SK-N-SH (cell line): ENCODE data around the gene TMEM196.

Experiments used
- CHD2 ChIP-seq: fragments of 150-350 bp; IDR thresholded peaks from 2 replicates; pipeline ENCODE4 v1.6.1; 2018; ENCODE audit warnings: low read length; ENCODE audit not compliant: partially characterized antibody
- EP300 ChIP-seq, 2 experiments: IDR thresholded peaks; 2 replicates each; pipeline versions ENCODE4 v1.4.0 to v1.6.1; 2012; ENCODE audit warnings: borderline replicate concordance in 1 of 2, low read depth in 1 of 2, low read length in 1 of 2
- NFIC ChIP-seq: IDR thresholded peaks from 2 replicates; pipeline ENCODE4 v1.4.0; 2012; ENCODE audit warnings: borderline replicate concordance
- POLR2AphosphoS5 ChIP-seq: IDR thresholded peaks from 2 replicates; pipeline ENCODE4 v1.6.1; 2012; ENCODE audit warnings: low read depth, low read length
- SMC3 ChIP-seq: IDR thresholded peaks from 2 replicates; pipeline ENCODE4 v1.6.1; 2012; ENCODE audit warnings: low read depth, low read length, improper control_type of control experiment
- USF1 ChIP-seq: IDR thresholded peaks from 2 replicates; pipeline ENCODE4 v1.4.0; 2012; ENCODE audit warnings: low read depth, borderline replicate concordance
- TF ChIP-seq, protein P1 (sequence below): fragments of 200-600 bp; sonication (generic); IDR thresholded peaks from 2 replicates; pipeline ENCODE4 v1.6.1; 2017; ENCODE audit warnings: antibody characterized with exemption, mild to moderate bottlenecking, moderate library complexity
- TF ChIP-seq, protein P2 (sequence below): IDR thresholded peaks from 2 replicates; pipeline ENCODE4 v1.4.0; 2012; ENCODE audit warnings: low read depth

DNA sequence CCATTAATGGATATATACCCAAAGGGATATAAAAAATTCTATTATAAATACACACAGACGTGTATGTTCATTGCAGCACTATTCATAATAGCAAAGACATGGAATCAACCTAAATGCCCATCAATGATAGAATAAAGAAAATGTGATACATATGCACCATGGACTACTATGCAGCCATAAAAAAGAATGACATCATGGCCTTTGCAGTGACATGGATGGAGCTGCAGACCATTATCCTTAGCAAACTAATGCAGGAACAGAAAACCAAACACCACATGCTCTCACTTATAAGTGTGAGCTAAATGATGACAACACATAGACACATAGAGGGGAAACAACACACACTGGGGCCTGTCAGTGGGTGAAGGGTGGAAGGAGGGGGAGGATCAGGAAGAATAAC is 97.6 kb downstream of the TMEM196 start:
- TF ChIP-seq USF1, result no peak
- TF ChIP-seq POLR2AphosphoS5, result no peak
- TF ChIP-seq, protein P1, sequence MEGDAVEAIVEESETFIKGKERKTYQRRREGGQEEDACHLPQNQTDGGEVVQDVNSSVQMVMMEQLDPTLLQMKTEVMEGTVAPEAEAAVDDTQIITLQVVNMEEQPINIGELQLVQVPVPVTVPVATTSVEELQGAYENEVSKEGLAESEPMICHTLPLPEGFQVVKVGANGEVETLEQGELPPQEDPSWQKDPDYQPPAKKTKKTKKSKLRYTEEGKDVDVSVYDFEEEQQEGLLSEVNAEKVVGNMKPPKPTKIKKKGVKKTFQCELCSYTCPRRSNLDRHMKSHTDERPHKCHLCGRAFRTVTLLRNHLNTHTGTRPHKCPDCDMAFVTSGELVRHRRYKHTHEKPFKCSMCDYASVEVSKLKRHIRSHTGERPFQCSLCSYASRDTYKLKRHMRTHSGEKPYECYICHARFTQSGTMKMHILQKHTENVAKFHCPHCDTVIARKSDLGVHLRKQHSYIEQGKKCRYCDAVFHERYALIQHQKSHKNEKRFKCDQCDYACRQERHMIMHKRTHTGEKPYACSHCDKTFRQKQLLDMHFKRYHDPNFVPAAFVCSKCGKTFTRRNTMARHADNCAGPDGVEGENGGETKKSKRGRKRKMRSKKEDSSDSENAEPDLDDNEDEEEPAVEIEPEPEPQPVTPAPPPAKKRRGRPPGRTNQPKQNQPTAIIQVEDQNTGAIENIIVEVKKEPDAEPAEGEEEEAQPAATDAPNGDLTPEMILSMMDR, result no peak
- TF ChIP-seq EP300 (IDR thresholded peaks at IDR 0.05; ENCODE audit: borderline replicate concordance in 1 of 2, low read depth in 1 of 2, low read length in 1 of 2), result no peak
- no peak for TF ChIP-seq CHD2
- no peak for TF ChIP-seq NFIC
- TF ChIP-seq, protein P2, sequence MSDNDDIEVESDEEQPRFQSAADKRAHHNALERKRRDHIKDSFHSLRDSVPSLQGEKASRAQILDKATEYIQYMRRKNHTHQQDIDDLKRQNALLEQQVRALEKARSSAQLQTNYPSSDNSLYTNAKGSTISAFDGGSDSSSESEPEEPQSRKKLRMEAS, result no peak
- no peak for TF ChIP-seq SMC3
